Smooth muscle cell (in vitro differentiated cells): Measurements from ENCODE around the gene AGAP2. TPM values are rescaled to one million over a fixed set of nuclear protein-coding genes. Genes with fewer than 3 reads are reported as not detected.

Experiments
- DNase-seq: peaks from one replicate; lab custom pipeline; 2025; ENCODE audit not compliant: unreplicated experiment; lab: John Stamatoyannopoulos, UW
- H2AFZ ChIP-seq: fragments of 200-600 bp; sonication (generic); 2 replicates; pipeline ENCODE4 v1.6.0; 2016; ENCODE audit warnings: antibody characterized with exemption, low read depth, mild to moderate bottlenecking
- H3F3A ChIP-seq: fragments of 200-600 bp; sonication (generic); 2 replicates; pipeline ENCODE4 v1.6.0; 2017; ENCODE audit warnings: antibody characterized with exemption, low read depth
- H3K27ac ChIP-seq: fragments of 200-600 bp; sonication (generic); 2 replicates; pipeline ENCODE4 v1.5.1; 2016; ENCODE audit warnings: low read depth, mild to moderate bottlenecking
- H3K27me3 ChIP-seq: fragments of 200-600 bp; sonication (generic); 2 replicates; pipeline ENCODE4 v1.6.1; 2016; ENCODE audit warnings: low read depth, mild to moderate bottlenecking
- H3K36me3 ChIP-seq: fragments of 200-600 bp; sonication (generic); 2 replicates; pipeline ENCODE4 v1.5.1; 2016; ENCODE audit warnings: low read depth
- H3K4me1 ChIP-seq: fragments of 200-600 bp; sonication (generic); 2 replicates; pipeline ENCODE4 v1.5.1; 2016; ENCODE audit warnings: low read depth
- H3K4me2 ChIP-seq: fragments of 200-600 bp; sonication (generic); 2 replicates; pipeline ENCODE4 v1.6.0; 2016; ENCODE audit warnings: mild to moderate bottlenecking
- H3K4me3 ChIP-seq: fragments of 200-600 bp; sonication (generic); 2 replicates; pipeline ENCODE4 v1.5.1; 2016; ENCODE audit warnings: mild to moderate bottlenecking
- H3K79me2 ChIP-seq: fragments of 200-600 bp; sonication (generic); 2 replicates; pipeline ENCODE4 v1.6.0; 2016; ENCODE audit warnings: low read depth, mild to moderate bottlenecking
- H3K9ac ChIP-seq: fragments of 200-600 bp; sonication (generic); 2 replicates; pipeline ENCODE4 v1.6.0; 2016; ENCODE audit warnings: low read depth
- H3K9me3 ChIP-seq: fragments of 200-600 bp; sonication (generic); replicated peaks from 2 replicates; pipeline ENCODE4 v1.5.1; 2016; ENCODE audit warnings: low read depth
- H4K20me1 ChIP-seq: fragments of 200-600 bp; sonication (generic); 2 replicates; pipeline ENCODE4 v1.6.0; 2016; ENCODE audit warnings: low read depth
- WGBS: methylation state at CpG from one replicate; pipeline ENCODE4 v1.1.7; 2016; ENCODE audit warnings: low lambda C conversion rate; 5-methylcytosine and 5-hydroxymethylcytosine counted together
- polyA plus RNA-seq: library from polyadenylated mRNA; unstranded; fragments of >200 nt; fragmentation: Nextera tagmentation; extraction: Ambion mirVana; gene quantifications from 2 replicates; pipeline ENCODE4 v1.2.1, GENCODE V29; 2016
- total RNA-seq: library from RNA; depleted of rRNA; stranded (reverse); fragments of >200 nt; gene quantifications from 2 replicates; pipeline ENCODE4 v1.2.3, GENCODE V29; 2014
- TF ChIP-seq, protein P1 (sequence below): fragments of 200-600 bp; sonication (generic); IDR thresholded peaks from 2 replicates; pipeline ENCODE4 v1.5.1; 2017; ENCODE audit warnings: borderline replicate concordance, mild to moderate bottlenecking, antibody characterized with exemption; ENCODE audit not compliant: insufficient read depth, poor library complexity, severe bottlenecking

AGAP2 gene
- total and polyA plus RNA-seq, 2 experiments from 2014 or later = not detected

DNA sequence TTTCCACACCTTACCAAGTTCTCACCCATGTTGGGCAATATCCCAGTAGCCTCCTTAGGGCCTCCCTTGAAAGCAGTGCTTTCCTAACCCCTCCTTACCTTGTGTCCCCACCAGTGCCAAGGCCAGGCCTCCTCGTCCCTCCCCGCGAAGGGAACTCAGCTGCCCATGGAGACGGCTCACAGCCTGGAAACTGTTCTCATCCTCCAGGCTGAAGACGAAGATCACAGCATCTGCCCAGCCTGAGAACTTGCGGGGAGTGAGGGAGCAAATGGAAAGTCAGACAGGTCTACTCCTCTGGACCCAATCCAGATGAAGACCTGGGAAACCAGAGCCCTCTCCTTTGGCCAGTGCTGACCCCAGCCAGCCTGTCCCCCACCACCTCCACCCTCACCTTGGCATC, 4.6 kb downstream of the AGAP2 start:
- 69% methylated on average over 6 of the region's 6 CpGs for WGBS
- Histone ChIP-seq H2AFZ (no peak overlapping the region), H3K27ac (no peak overlapping the region), H4K20me1 (no peaks in the 10 kb centered on the region), H3K9me3 (no peaks in the 10 kb centered on the region), H3K4me2 (no peak overlapping the region), H3K36me3 (no peaks in the 10 kb centered on the region), H3K79me2 (no peaks in the 10 kb centered on the region), H3K4me3 (no peak overlapping the region), H3K9ac (no peak overlapping the region), H3F3A (no peaks in the 10 kb centered on the region), H3K4me1 (peaks cover 17% of the 10 kb centered on the region), H3K27me3 (peaks cover 100% of the 10 kb centered on the region)
- TF ChIP-seq, protein P1, sequence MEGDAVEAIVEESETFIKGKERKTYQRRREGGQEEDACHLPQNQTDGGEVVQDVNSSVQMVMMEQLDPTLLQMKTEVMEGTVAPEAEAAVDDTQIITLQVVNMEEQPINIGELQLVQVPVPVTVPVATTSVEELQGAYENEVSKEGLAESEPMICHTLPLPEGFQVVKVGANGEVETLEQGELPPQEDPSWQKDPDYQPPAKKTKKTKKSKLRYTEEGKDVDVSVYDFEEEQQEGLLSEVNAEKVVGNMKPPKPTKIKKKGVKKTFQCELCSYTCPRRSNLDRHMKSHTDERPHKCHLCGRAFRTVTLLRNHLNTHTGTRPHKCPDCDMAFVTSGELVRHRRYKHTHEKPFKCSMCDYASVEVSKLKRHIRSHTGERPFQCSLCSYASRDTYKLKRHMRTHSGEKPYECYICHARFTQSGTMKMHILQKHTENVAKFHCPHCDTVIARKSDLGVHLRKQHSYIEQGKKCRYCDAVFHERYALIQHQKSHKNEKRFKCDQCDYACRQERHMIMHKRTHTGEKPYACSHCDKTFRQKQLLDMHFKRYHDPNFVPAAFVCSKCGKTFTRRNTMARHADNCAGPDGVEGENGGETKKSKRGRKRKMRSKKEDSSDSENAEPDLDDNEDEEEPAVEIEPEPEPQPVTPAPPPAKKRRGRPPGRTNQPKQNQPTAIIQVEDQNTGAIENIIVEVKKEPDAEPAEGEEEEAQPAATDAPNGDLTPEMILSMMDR = no peak
- no peak for DNase-seq

- no peaks in the 10 kb centered on the region for H4K20me1 ChIP-seq
- H3K4me1 ChIP-seq = peaks cover 13% of the 10 kb centered on the region
- H3K27ac ChIP-seq = no peak overlapping the region
- WGBS = 80% methylated on average over 11 of the region's 11 CpGs
- no peaks in the 10 kb centered on the region for H3K9me3 ChIP-seq
- H3K36me3 ChIP-seq = no peaks in the 10 kb centered on the region
- no peaks in the 10 kb centered on the region for H3K79me2 ChIP-seq
- TF ChIP-seq, protein P1 = no peak
- H3K27me3 ChIP-seq = peaks cover 99% of the 10 kb centered on the region
- DNase-seq = no peak
- H3K4me3 ChIP-seq = no peak overlapping the region
- H3F3A ChIP-seq = no peaks in the 10 kb centered on the region
- H3K4me2 ChIP-seq = no peak overlapping the region
- H3K9ac ChIP-seq = no peak overlapping the region
- H2AFZ ChIP-seq = no peak overlapping the region
Observed at GRCh38 chr12:57732726-57733593, 5.6 kb downstream of the AGAP2 start.

GRCh38 chr12:57732270-57732669, 6.3 kb downstream of the AGAP2 start:
- Histone ChIP-seq H2AFZ (no peak overlapping the region), H3K4me1 (peaks cover 6% of the 10 kb centered on the region), H3K4me3 (no peak overlapping the region)

More at GRCh38 chr12:57732270-57732669, 6.3 kb downstream of the AGAP2 start:
- Histone ChIP-seq H3K9me3 (no peaks in the 10 kb centered on the region), H3K36me3 (no peaks in the 10 kb centered on the region), H3K79me2 (no peaks in the 10 kb centered on the region), H3K9ac (no peak overlapping the region), H3K27me3 (peaks cover 99% of the 10 kb centered on the region), H3K4me2 (no peak overlapping the region), H3K27ac (no peak overlapping the region), H3F3A (no peaks in the 10 kb centered on the region), H4K20me1 (no peaks in the 10 kb centered on the region)
- TF ChIP-seq, protein P1 = no peak
- DNase-seq = no peak
- 76% methylated on average over 4 of the region's 4 CpGs for WGBS
